Left lobe of liver (tissue), 2 donors: ENCODE data around the gene BNC2. TPM values are rescaled to one million over a fixed set of nuclear protein-coding genes. Genes with fewer than 3 reads are reported as not detected.
"Not testable (repeated sequence)": the region's sequence is repeated elsewhere in the genome, so short reads cannot be mapped to it uniquely, and the experiment has no call there.

Source experiments
- ATAC-seq: fragments of 200-7000 bp; cut with Tn5 transposase; one replicate; pipeline ENCODE4 v1.9.1; 2020; ENCODE audit warnings: mild to moderate bottlenecking, moderate library complexity
- DNase-seq: peaks from one replicate; pipeline ENCODE4 v3.0.0-alpha.2; 2020; ENCODE audit warnings: low spot score
- total RNA-seq: library from RNA; stranded (reverse); gene quantifications from one replicate; pipeline ENCODE4 v1.2.1, GENCODE V29; 2021
- donor health status: DM: no; HTN: no; CAD: no; lungs with moderate emphysema.
- donor health status: DM: no; HTN: yes; CAD: no.

The BNC2 gene
- total RNA-seq, 1 donor from 2014 or later = 0.55 TPM

DNA sequence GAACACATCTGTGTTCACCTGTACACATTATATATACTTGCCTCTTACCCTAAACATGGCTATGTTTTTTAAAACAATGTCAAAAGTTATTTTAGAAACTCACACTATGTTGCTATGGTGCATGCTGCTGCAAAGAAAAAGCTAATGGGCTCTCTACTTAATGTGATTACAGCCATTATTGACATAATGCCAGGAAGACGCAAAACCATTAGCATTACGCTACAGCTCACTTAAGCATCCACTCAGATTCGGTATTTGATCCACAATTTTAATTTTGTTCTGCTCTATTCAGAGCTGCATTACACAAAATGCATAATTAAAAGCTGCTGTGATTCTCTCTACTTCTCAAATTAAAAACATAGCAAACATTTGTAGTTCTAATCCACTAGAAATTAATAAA lies 395.2 kb downstream of the BNC2 start:
- DNase-seq (no peak), ATAC-seq (no peak)

DNA sequence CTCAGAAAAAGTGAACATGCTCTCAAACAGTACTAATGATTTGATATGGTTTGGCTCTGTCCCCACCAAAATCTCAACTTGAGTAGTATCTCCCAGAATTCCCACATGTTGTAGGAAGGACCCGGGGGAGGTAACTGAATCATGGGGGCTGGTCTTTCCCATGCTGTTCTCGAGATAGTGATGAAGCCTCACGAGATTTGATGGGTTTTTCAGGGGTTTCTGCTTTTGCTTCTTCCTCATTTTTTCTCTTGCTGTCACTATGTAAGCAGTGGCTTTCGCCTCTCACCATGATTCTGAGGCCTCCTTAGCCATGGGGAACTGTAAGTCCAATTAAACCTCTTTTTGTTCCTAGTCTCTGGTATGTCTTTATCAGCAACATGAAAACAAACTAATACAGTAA lies 401.3 kb downstream of the BNC2 start:
- no peak for DNase-seq

DNA sequence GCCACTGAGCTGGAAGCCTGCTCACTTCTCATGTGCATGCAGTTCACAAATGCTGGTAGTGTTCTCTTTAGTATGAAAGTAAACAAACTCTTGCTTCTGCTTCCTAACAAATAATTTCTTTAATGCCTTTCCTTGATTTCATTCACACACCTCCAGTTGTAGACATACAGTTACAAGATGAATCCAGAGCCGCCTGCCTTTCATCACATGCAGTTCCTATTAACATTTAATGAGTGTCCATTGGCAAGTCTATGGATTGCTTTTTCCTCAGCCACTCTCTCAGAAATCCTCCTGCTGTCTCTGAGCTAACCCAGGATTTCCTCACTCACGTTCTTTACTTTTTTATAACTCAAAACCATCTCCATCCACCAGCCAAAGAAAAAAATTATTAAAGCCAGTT lies 408.6 kb downstream of the BNC2 start:
- ATAC-seq = no peak

More for the DNA sequence above, 401.3 kb downstream of the BNC2 start:
- no peak for ATAC-seq

DNA sequence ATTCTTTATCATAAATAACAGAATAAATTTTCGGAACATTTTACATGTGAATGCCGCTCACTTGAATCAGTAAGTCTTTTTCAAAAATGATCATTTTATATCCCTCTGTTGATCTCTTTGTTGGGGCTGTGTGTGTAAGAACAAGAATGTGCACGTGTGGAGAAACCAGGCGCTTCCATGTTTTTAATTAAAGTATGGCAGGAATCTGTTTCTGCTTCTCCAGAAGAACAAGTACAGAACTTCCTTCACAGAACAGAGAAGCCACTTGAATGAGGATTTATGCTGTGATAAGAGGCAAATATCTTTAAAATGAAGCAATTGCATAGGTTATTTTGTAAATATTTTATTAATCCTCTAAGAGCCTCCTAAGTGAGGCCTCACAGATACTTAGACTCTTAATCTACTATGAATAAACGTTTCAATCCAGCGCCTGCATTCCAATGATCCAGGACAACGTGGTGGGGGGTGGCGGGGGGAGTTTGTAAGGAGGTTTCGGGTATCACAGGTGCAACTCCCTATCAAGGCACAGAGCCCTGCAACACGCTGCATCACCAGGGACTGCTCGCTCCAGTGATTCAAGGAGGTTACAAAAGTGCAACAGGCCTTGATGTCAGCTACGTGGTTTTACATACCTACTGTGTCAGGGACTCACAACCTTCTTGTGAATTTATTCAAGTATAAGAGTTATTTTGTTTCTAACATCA lies 409.2 kb downstream of the BNC2 start:
- DNase-seq (no peak), ATAC-seq (no peak)

More for the DNA sequence above, 408.6 kb downstream of the BNC2 start:
- no peak for DNase-seq

DNA sequence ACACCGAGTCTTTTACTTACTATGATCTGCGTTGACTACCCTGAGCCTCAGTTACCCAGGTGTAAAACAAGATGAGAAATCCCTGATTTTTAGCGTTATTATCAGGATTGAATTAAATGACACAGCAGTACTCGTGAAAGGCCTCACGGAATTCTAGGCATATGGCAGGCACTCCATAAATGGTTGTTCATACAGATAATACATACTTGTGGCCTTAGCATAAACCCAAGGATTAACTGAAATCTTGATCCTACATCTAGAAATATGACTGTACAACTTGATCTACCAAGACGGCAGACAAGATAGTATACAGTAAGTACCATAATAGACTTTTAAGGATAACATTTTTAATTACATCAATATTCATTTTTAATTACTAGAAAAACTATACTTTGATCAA lies 409.8 kb downstream of the BNC2 start:
- DNase-seq (no peak), ATAC-seq (no peak)

GRCh38 chr9:16459421-16460148 lies 410.9 kb downstream of the BNC2 start:
- DNase-seq (no peak), ATAC-seq (no peak)

DNA sequence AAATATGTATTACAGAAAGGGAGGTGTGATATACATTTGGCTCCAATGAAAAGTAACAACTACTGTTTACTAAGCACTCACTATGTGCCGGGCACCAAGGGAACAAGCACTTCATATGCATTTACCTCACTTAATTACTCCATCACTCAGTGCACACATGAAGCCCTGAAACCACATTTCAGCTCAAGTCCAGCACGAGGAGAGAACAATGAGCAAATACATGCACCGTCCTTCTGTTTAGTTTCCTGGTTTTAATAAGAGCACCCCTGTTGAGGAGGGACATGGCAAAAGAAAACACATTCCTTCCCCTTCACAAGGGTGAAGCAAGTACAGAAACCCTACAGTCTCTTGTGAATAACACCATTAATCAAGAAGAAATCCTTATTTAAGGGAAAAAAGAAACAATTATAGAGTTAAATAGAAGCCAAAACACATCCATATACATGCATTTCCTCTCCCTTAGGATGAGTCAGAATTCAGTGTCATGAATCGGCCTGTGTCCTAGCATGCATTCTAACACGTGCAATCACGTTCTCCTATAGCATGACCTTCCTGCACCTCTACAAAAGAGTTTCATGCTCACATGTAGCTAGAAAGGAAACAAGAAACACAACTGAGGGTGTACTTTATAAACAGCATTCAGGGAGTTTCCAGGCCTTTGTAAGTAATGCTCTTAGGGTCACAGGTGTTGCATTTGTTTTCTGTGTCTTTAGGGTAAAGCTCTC lies 411.6 kb downstream of the BNC2 start:
- ATAC-seq = no peak
- no peak for DNase-seq

DNA sequence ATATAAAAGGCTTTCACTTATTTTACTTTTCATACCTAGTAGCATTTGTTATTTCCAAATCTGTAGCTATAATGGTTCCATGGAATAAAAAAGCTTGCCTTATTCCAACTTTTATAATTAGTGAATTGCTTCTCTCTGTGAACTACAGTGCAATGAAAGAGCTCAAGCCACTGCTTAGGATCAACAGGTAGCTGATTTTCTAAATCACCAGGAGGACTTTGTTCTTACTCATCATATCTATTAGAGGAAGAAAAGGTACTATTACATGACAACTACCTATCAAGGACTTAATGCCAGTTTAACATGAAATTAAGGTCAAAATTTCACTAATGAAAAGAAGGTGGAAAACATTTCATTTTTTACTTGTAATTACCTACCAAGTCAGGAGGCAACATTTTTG lies 414.6 kb downstream of the BNC2 start:
- ATAC-seq = no peak
- no peak for DNase-seq

DNA sequence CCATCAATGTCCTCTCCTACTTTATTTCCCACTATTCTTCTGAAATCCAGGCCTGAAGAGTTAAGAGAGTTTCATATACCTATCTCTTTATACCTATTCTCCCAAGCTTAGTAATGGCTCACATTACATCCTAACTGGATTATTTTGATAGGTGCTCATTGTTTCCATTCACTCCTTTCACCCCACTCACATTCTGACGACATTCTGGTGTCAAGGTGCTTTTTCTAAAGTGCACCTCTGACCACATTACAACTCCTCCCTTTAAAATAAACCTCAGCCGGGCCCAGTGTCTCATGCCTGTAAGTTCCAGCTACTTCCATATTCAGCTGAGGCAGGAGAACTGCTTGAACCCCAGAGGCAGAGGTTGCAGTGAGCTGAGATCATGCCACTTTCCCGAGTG lies 417.1 kb downstream of the BNC2 start:
- ATAC-seq = no peak
- DNase-seq = no peak

GRCh38 chr9:16450578-16450977 lies 419.9 kb downstream of the BNC2 start:
- DNase-seq = no peak

DNA sequence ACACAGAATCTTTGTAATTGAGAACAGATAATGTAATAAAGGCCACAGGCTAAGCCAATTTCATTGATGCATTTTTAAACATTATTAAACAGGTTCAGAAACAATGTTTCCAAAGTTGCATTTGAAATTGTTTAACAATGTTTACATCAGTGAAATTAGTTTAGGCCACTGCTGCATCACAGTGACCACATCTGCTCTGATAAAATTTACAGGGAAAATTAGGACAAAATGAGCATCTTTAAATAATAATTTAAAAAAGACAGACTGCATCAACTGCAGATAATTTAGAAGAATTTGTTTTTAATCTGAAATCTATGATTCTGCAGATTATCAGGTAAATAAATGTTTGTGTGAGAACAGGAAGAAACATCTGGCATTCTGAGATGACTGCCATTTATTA lies 420.4 kb downstream of the BNC2 start:
- ATAC-seq = no peak
- DNase-seq = no peak

More at GRCh38 chr9:16450578-16450977, 419.9 kb downstream of the BNC2 start:
- ATAC-seq = no peak

GRCh38 chr9:16449076-16449730 lies 421.3 kb downstream of the BNC2 start:
- no peak for ATAC-seq
- DNase-seq = no peak

- ATAC-seq = no peak
These were observed 422.5 kb downstream of the BNC2 start for GRCh38 chr9:16447946-16448345.

GRCh38 chr9:16446636-16447035 lies 423.8 kb downstream of the BNC2 start:
- DNase-seq (no peak), ATAC-seq (no peak)

More at GRCh38 chr9:16447946-16448345, 422.5 kb downstream of the BNC2 start:
- no peak for DNase-seq

DNA sequence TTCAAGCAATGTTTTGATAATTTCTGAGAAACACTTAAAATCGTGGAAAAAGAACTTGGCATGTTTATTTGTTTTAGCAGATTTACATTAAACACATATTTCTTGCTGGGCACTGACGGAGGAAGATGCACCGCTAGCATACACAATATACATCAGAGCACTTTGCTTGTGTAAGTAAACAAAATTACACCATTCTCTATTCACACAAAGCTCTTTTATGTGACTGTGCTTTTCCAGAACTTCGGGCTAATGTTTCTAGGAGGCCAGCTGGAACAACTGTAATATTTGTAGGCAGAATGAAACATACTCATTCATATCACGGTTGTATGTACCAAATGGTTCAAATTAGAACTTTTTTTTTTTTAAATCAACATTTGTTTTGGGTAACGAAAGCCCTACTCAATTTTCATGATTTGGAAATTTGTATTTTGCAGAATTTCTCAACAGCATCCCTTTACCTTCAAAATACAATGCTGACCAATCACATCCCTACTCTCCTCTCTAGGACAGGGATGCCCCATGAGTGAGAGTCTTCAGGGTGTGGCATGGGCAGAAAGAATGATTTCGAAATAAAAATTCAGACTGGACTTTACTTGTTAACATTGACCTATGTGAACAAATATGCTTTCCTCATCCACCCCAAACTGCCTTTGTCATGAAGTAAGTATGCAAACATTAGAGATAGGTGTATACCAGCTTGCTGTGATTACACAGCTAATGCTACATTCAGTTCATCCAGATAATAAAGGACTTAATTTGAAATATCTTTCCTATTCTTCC lies 425.1 kb downstream of the BNC2 start:
- peak; percentile 13 for ATAC-seq
- DNase-seq = no peak

DNA sequence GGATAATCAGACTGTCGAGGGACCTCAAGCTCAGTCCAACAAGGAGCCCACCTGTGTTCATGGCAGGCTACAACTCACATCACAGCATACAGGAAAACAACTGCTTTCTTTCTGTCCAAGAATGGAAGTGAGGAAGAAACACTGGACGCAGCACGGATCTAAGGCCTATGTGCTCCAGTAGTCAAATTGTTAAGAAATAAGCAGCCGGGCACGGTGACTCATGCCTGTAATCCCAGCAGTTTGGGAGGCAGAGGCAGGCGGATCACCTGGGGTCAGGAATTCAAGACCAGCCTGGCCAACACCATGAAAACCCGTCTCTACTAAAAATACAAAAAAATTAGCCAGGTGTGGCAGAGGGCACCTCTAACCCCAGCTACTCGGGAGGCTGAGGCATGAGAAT lies 427.8 kb downstream of the BNC2 start:
- no peak for ATAC-seq
- no peak for DNase-seq

DNA sequence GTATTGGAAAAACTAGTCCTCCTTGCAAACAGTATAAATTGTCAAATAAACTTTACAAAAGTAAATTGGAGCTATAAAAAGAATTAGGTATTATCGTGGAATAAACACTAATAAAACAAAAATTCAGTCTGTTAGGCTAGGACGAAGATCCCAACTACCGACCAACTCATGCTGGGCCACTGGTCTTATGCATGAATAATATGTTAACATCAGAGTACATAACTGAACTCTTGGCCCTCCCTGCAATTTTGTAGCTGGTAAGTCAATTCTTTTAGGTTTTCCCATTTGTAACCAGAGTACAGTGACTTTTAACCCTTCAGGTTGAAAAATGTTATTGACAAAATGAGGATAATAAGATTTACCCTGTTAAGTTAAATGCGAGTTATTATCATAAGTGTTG lies 428.7 kb downstream of the BNC2 start:
- no peak for ATAC-seq
- no peak for DNase-seq

- not testable (repeated sequence) for DNase-seq, ATAC-seq
These were observed 431.6 kb downstream of the BNC2 start for GRCh38 chr9:16438831-16439230.

- ATAC-seq = no peak
These were observed 433.9 kb downstream of the BNC2 start for GRCh38 chr9:16436545-16436944.

GRCh38 chr9:16434526-16434925 lies 435.9 kb downstream of the BNC2 start:
- DNase-seq = no peak
- ATAC-seq = no peak

More at GRCh38 chr9:16436545-16436944, 433.9 kb downstream of the BNC2 start:
- no peak for DNase-seq
